Left forelimb (tissue), 1 donor: Measurements from ENCODE around the gene CYP1A2.
"Not testable (repeated sequence)": the region's sequence is repeated elsewhere in the genome, so short reads cannot be mapped to it uniquely, and the experiment has no call there.

Experiments
- DNase-seq: peaks from one replicate; pipeline ENCODE4 v3.0.0-alpha.2; 2018; ENCODE audit warnings: low spot score

The CYP1A2 gene, protein sequence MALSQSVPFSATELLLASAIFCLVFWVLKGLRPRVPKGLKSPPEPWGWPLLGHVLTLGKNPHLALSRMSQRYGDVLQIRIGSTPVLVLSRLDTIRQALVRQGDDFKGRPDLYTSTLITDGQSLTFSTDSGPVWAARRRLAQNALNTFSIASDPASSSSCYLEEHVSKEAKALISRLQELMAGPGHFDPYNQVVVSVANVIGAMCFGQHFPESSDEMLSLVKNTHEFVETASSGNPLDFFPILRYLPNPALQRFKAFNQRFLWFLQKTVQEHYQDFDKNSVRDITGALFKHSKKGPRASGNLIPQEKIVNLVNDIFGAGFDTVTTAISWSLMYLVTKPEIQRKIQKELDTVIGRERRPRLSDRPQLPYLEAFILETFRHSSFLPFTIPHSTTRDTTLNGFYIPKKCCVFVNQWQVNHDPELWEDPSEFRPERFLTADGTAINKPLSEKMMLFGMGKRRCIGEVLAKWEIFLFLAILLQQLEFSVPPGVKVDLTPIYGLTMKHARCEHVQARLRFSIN

DNA sequence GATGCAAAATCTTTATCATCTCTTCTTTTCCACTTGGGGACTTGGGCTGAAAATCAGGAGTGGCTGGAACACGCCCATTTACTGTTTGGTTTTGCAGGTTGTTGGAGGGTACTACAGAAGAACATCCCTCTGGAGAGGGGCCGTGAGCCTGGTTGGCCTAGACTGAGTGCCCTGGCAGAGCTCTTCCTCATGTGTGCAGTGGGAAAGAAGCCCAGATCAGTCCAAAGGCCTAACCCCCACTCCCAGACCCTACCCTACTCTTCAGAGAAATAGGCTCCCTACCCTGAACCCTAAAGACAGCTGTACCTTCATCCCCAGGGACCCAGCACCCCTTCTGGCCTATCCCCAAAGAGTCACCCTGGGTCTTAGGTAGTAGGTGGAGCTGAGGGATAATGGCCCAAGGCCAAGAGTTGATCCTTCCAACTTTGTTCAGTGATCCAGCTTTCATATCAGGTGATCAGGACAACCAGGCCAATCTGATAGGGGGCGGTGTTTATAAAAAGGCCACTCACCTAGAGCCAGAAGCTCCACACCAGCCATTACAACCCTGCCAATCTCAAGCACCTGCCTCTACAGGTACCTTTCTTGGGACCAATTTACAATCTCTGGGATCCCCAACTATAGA is at the start of gene CYP1A2:
CYP1A2 (plus strand) TSS at position 524 of the 625 bp plus-strand sequence. CDS start 894 bp downstream, outside the sequence.
- DNase-seq: no peak

DNA sequence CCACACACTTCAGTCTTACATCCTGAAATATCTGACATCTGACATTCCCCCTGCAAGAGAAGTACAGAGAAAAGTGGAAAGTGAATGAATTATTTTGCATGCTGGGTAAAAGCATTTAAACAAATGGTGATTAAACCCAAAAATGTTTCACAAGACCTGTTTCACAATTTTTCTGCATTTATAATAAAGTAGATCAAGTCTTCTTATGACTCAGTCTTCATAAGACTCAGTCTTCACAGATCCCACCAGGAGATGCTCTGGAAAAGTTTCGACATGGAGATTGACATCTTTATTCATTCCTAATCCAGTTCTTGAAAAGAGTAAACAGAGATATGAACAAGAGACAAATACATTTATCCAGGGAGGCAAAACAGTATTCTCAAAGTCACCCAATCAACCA is 39.6 kb upstream of the CYP1A2 start:
- no peak for DNase-seq

DNA sequence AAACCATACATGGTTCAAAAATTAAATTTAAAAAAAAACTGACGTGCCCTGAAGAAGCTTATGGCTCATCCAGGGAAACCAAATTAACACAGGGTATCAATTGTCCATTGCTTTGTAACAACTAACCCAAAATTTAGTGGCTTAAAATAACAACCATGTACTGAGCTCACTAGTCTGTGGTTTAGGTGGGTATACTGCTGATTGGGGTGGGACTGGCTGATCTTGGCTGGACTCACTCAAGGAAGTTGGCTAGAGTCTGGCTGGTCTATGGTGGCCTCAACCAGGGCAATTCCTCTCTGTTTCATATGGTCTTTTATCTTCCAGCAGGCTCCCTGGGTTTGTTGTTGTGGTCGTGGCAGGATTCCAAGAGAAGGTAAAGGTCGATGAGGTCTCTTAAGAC is 38.8 kb upstream of the CYP1A2 start:
- no peak for DNase-seq

DNA sequence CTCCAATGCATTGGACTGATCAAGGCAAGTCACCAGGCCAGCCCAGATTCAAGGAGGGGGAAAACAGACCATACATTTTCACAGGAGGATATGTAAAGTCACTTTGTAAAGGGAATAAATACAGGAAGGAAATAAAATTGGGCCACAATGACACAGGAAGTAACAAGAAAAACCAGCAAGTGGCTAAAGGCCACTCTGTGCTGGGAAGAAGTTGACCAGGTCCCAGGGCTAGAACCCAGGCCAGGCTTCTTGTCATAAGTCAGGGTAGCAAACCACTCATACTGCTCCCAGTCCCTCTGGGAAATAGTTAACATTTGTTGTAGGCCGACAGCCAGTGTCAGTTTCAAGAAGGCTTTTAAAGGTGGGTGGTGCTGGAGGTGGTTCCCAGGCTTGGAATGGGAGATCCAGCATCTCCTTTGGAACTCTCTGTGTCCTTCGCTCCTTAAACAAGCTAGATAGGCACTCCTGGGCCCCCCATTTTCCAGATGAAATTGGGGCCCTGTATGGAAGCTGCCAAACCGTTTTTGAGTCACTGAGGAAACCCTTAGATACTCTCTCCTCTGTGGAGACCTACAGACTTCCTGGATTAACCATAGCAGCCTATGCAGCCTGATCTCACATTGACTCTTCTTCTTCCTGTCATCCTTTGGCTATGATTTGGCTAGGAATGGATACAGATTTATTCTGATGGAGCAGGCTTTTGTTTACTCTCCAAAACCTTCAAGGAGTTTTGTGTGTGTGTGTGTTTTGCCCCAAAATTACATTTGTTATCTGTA is 38.1 kb upstream of the CYP1A2 start:
- no peak for DNase-seq

DNA sequence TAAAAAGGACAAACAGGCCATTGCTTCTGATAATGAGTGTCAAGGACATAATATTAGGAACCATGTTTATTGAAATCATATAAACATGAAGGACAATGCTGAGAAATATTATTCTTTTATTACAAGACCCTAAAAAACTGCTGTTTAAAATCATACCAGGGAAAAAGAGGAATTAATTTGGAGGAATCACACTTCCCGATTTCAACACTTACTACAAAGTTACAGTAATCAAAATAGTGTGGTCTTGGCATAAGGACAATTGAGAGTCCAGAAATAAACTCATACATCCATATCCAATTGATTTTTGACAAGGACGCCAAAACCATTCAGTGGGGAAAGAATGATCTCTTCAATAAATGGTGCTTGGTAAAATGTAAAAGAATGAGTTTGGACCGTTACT is 36.3 kb upstream of the CYP1A2 start:
- no peak for DNase-seq

DNA sequence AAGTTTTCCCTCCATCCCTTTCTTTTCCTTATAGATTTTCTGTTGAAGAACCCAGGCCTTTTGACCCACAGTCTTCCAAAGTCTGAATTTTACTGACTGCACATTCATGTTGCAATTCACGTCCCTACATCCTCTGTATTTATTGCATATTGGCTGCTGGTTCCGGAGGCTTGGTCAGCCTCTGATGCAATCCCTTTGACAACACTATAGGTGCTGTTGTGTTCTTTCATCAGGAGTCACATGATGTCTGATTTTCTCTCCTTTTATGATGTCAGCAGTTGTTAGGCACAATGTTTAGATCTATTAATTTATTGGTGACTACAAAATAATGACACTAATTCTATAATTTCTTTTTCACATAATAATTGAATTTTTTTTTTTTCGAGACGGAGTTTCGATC is 32.0 kb upstream of the CYP1A2 start:
- DNase-seq: no peak

DNA sequence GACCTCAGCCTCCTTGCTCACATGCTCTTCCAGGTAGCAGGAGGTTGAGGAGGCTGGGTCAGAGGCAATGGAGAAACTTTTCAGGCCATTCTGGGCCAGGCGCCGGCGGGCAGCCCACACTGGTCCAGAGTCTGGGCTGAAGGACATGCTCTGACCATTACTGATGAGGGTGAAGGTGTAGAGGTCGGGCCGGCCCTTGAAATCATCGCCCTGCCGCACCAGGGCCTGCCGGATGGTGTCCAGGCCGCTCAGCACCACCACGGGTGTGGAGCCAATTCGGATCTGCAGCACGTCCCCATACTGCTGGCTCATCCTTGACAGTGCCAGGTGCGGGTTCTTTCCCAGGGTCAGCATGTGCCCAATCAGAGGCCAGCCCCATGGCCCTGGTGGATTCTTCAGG is 26.1 kb upstream of the CYP1A2 start:
- DNase-seq: no peak

DNA sequence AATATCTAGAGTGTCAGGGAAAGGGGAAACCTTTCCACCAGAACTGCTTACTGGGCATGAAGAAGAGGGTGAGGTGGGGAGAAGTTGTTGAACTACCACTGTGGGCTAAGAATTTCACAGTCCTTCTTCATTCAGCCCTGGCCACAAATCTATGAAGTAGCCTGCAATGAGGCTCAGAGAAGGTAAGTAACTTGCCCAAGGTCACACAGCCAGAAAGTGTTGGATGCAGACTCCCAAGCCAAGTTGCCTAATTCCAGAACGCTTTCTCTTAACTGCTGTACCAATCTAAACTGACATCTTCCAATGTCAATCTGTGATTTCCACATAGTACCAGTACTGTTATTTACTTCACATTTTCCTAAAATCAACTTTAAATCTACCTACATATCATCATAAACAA is 25.5 kb upstream of the CYP1A2 start:
- no peak for DNase-seq

DNA sequence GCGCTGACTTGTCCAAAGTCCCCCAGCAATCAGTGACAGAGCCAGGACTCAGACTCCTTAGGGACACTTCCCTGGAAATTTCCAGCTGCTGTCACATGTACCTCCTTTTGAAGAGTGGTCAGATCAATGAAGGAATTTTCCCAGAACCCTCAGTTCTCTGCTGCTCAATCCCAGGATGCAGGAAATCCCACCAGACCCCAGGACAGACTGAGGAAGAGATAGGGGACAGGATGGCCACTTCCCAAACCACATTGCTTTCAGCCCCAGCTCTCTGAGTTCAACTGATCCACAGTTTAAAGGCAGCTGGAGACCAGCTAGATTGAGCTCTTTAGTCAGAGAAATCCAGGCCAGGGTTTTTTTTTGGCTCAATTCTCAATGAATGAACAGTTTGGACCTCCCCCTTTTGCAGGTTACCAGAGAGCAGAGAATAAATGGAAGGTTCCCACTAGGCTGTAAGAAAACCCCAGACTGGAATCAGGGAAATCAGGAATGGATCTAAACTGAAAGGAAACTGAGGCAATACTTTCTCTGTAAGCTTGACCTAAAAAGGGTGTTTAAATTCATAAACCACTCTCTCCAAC is 24.8 kb upstream of the CYP1A2 start:
- no peak for DNase-seq

DNA sequence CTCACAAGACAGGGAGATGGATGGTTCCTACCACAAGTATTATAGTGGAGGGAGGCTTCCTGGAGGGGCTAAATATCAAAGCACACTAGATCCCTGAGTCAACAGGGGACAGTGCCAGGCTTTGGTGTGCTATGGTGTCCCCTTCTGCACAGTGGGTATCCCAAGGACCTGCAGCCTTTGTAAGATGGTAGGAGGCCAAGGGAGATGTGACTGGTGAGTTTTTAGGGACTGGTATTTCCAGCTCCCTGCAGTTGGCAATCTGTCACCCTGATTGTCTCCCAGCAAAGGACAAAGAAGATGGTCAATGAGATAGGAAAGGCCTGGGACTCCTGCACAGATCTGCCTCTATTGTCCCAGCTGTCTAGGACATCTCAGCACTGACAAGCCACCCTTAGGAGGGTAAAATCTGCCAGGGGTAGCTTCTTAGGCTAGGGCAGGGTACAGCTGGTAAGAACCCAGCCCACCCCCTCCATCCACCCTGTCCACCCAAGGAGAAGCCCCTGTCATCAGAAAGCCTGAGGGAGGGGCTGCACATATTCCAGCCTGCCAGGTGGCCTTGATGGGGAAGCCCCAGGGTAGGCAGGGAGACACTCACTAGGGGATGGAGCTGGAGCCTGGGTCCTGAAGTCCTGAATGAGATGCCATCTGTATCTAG is 23.9 kb upstream of the CYP1A2 start:
- DNase-seq: no peak

DNA sequence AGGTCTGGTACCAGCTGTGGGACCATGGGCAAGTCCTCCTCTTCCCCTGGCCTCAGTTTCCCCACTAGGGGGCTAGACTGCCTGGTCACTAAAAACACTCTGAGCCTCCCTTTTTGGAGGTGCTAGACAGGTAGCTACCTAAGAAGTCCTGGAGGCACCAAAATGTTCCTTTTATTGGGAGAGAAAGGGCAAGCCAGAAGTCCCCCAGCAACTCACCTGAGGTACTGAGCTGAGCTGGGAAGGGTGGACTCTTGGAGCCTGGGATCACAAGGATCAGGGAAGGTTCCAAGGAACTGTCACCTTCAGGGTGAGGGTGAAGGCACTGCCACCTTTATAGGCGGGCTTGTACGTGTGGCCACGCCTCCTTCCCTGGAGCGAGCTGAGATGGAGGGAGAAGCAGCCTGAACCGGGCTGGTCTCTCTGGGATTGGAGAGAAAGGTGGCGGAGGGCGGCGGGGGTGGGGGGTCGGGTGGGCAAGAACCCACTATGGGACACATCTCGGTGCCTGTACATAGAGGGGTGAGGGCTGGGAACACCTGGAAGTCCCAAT is 23.3 kb upstream of the CYP1A2 start, which contains the start of gene CYP1A1:
CYP1A1 (minus strand) TSS at position 304 of the 550 bp plus-strand sequence. CDS start 2,431 bp downstream, outside the sequence.
- DNase-seq: no peak

DNA sequence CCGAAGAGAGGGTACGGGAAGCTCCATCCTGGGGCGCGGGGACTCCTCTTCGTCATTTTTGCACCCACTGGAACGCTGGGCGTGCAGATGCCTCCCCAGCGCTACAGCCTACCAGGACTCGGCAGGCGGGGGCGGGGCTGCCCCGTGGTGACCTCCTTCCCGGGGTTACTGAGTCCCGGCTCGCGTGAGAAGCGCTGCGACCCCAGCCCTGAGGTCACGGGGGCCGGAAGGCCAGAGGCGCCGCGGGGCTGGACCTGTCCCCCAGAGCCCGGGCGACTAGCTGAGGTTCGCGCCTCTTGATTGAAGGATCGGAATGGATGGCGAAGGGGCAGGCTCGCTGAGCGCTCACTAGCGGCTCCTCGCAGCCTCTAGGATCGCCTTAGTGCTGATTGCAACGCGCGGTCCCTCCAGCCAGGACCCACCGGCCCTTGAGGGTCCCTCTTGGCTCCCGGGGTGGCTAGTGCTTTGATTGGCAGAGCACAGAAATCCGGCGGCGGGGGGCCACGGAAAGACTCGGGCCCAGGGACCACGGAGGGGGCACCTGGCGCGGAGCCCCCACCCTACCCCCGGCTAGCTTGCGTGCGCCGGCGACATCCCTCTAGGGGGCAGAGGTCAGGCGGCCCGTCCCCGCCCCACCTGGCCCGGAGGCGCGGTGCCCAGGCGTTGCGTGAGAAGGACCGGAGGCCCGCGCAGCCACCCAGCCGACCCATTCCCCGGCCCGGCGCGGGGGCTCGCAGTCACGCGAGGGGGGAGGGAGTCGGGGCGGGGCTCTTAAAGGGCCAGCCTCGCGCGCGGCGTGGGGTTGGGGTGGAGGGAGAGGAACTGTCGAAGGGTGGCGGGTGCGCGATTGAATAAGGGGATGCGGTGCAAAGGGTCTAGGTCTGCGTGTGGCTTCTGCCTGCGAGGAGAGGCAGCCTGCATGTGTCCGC is 22.5 kb upstream of the CYP1A2 start:
- no peak for DNase-seq

DNA sequence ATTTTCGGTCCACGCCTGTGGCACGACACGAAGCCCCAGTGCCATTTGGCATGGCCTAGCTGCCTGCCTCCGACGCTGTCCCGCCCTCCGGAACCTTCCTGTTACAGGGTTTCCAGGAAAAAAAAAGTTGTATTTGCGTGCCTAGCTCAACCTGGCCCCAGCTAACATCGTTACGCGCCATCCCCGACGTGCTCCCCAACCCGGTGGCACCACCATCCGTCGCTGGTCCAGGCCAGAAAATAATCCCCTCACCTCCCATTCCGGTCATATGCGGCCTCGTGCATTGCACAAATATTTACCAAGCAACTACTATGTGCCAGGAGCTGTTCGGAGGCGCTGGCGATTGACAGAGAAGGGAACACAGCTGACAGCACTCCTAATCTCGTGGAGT is 21.9 kb upstream of the CYP1A2 start:
- DNase-seq: no peak

DNA sequence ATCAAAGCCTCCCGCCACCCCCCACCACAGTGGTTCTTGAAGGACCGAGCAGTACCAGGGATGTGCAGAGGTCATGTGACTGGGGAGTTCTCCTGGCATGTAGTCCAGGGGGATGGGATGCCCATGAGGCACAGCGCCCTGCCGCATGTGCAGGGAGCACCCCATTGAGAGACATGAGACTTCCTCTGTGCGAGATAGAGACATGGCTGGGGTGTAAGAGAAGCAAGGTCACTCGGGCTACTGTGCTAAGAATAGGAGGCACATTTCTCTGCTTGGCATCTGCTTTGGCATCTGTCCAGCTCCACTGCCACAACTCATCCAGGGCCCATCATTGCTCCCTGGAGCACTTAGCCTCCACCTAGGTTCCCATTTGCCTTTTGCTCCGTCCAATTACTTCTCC is 20.9 kb upstream of the CYP1A2 start:
- no peak for DNase-seq

DNA sequence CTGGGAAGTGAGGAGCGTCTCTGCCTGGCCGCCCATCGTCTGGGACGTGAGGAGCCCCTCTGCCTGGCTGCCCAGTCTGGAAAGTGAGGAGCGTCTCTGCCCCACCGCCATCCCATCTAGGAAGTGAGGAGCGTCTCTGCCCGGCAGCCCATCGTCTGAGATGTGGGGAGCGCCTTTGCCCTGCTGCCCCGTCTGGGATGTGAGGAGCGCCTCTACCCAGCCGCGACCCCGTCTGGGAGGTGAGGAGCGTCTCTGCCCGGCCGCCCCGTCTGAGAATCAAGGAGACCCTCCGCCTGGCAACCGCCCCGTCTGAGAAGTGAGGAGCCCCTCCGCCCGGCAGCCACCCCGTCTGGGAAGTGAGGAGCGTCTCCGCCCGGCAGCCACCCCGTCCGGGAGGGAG is 19.9 kb upstream of the CYP1A2 start:
- DNase-seq: not testable (repeated sequence)

DNA sequence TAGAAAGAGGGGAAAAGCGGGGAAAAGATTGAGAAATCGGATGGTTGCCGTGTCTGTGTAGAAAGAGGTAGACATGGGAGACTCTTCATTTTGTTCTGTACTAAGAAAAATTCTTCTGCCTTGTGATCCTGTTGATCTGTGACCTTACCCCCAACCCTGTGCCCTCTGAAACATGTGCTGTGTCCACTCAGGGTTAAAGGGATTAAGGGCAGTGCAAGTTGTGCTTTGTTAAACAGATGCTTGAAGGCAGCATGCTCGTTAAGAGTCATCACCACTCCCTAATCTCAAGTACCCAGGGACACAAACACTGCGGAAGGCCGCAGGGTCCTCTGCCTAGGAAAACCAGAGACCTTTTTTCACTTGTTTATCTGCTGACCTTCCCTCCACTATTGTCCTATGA is 19.3 kb upstream of the CYP1A2 start:
- DNase-seq: not testable (repeated sequence)

DNA sequence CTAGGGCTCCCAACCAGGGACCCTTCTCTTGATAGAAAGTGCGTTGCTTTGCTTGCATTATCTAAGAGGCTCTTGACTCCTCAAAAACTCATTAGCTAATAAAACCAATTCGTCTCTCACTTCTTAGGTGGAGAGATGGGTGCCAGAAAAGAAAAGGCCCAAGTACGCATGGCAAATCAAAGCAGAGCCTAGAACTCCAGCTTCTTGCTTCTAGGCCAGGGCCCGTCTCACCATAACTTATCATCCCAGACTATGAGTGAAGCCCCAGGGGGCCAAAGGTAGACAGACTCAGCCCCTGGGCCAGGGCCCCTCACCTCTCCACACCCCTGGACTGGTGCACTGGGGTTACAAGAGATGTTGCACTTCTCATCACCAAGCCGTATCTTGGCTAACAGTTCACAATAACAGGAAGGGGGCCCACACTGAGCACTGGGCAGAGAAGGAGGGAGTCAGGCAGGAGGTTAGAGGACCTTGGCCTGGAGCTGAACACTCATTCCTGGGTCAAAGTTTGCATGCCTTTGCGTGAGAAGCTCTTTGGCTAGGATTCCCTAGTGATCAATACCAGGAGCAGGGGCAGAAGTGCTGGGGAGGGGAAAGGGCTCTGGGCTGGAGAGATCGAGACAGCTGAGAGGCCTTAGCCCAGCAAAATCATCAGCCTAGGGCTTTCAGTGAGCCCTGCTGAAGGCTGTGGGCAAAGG is 17.9 kb upstream of the CYP1A2 start:
- no peak for DNase-seq

DNA sequence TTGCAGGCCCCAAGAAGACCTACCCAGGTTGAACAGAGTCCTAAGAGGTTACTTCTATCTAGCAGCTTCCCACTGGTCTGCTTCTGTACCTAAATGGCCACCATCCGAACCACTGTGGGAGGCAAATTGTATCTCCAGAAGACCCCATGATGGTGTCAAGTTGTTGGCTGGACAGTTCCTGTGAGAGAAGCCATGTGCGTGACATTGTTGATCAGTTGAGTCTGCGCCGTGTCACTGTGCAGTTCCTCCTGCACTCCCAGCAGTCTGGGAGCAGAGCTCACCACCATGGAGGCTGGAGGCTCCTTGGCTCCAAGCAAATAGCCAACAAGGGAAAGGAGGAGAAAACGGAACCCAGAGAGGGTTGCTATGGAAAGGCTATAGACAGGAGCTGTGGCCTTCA is 15.8 kb upstream of the CYP1A2 start:
- DNase-seq: no peak

DNA sequence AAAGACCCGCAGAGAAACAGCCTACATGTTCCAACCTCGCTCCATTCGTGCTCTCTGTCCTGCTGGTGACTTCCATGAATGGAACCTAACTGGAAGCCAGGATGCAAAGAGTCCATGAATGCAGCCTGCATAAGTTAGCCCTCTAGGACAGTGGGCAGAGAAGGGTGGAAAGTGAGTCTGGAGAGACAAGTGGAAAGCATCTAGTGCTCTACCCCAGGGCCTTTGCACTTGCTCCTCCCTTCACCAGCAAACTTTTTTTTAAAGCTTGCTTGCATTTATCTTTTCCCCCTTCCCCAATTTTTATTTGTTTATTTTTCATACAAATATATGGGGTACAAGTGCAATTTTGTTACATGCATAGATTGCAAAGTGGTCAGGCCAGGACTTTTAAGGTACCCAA is 15.4 kb upstream of the CYP1A2 start:
- no peak for DNase-seq

DNA sequence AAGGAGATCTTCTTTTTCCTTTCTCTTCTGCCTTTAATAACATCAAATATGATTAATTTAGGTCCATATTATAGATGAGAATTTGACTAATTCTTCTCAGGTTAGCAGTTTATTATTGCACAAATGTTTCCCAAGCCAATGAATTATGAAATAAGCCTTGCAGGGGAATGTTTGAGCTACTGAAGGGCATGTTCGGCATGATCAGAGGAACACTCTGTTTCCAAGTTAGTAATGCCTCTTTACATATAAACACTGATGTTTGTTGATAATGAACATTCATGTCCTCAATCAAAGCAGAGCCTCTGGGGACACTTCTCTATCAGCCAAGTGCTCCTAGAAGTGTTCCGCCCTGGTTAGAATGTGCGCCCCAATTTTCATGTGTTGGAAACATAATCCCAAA is 13.3 kb upstream of the CYP1A2 start:
- DNase-seq: no peak
